Upper lobe of left lung (tissue), 6 donors: Measurements from ENCODE around the gene FKTN. TPM values are rescaled to one million over a fixed set of nuclear protein-coding genes. Genes with fewer than 3 reads are reported as not detected.
A peak's percentile ranks its signal among the peaks of the same experiment; 100 is the strongest.

Experiments
- ATAC-seq, 2 donors: fragments of 200-7000 bp; cut with Tn5 transposase; one replicate each; pipeline ENCODE4 v1.9.1; 2022; ENCODE audit warnings: mild to moderate bottlenecking in 2 of 2, moderate library complexity in 2 of 2; ENCODE audit not compliant: low FRiP score in 2 of 2
- DNase-seq, 2 donors: peaks; one replicate each; pipeline ENCODE4 v3.0.0-alpha.2; 2019 to 2020
- H3K27ac ChIP-seq, 4 donors: fragments of 200-600 bp; sonication (generic); one replicate each; pipeline ENCODE4 v1.5.1; 2016 to 2019
- H3K27me3 ChIP-seq, 4 donors: fragments of 200-600 bp; sonication (generic); one replicate each; pipeline ENCODE4 v1.5.1; 2017 to 2019
- H3K36me3 ChIP-seq, 4 donors: fragments of 200-600 bp; sonication (generic); one replicate each; pipeline ENCODE4 v1.5.1; 2016 to 2019
- H3K4me1 ChIP-seq, 4 donors: fragments of 200-600 bp; sonication (generic); one replicate each; pipeline ENCODE4 v1.5.1; 2018 to 2019
- H3K4me3 ChIP-seq, 4 donors: fragments of 200-600 bp; sonication (generic); one replicate each; pipeline ENCODE4 v1.5.1; 2017 to 2019; ENCODE audit warnings: mild to moderate bottlenecking in 2 of 4, moderate library complexity in 1 of 4
- H3K9me3 ChIP-seq, 4 donors: fragments of 200-600 bp; sonication (generic); one replicate each; pipeline ENCODE4 v1.5.1; 2018 to 2019
- EP300 ChIP-seq, 4 donors: sonication (generic); formaldehyde crosslinking; IDR thresholded peaks; one replicate each; pipeline ENCODE4 v1.5.1; 2017; ENCODE audit warnings: antibody characterized with exemption in 4 of 4, control low read depth in 2 of 4
- POLR2A ChIP-seq, 4 donors: fragments of 450-650 bp; IDR thresholded peaks; one replicate each; pipeline ENCODE4 v1.5.1; 2016 to 2017; ENCODE audit warnings: antibody characterized with exemption in 4 of 4, mild to moderate bottlenecking in 2 of 4
- POLR2AphosphoS5 ChIP-seq, 2 donors: sonication (generic); formaldehyde crosslinking; IDR thresholded peaks; one replicate each; pipeline ENCODE4 v1.5.1; 2017; ENCODE audit warnings: antibody characterized with exemption in 2 of 2
- WGBS, 2 donors: methylation state at CpG; one replicate each; pipeline ENCODE4 v1.1.5; 2017 to 2018; 5-methylcytosine and 5-hydroxymethylcytosine counted together
- total RNA-seq, 6 donors: library from RNA; depleted of rRNA in 4 of 6; stranded (reverse); fragments of >200 nt in 4 of 6; gene quantifications; one replicate each; pipeline versions ENCODE4 v1.1.0 to v1.2.1, GENCODE V29; 2016 to 2021
- TF ChIP-seq, protein P1 (sequence below), 6 experiments: fragments of 450-650 bp in 4 of 6; fragments of 200-600 bp in 2 of 6; sonication (generic) in 2 of 6; IDR thresholded peaks; one replicate each; pipeline ENCODE4 v1.5.1; 2016 to 2019; ENCODE audit warnings: antibody characterized with exemption in 6 of 6
- donor health status: DM: no; HTN: no; CAD: no; lungs with moderate emphysema.
- donor health status: DM: no; HTN: yes; CAD: no; lungs with severe emphysema.

The FKTN gene
- total RNA-seq, 6 donors from 2014 or later: 3.8 to 11.5 (median 8.3) TPM

DNA sequence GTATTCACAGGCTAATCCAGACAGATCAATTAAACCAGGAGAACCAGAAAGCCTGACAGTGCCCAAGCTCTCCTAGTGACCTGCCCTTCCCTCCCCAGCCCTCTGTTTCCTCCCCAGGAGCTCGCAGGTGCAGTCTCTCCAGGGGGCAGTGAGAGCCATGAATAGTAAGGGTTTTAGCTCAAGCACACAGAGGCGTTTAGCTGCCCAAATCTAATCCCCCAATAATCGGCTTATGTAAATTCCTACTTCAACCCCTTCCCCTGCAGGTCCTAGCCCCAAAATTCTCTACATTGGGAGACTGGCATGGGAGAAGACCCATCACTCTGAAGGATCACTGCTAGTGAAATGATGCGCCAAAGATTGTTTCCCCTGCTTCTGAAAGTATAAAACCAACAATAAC, 93.9 kb downstream of the FKTN start:
- Histone ChIP-seq H3K36me3 (no peaks in the 10 kb centered on the region), H3K9me3 (no peaks in the 10 kb centered on the region), H3K27ac (no peak overlapping the region), H3K4me1 (peaks cover 6 to 12% (median 10%) of the 10 kb centered on the region in 4 donors), H3K27me3 (peaks cover 0 to 7% (median 3%) of the 10 kb centered on the region in 4 donors), H3K4me3 (no peak overlapping the region)
- ATAC-seq: no peak
- TF ChIP-seq POLR2AphosphoS5 (IDR thresholded peaks at IDR 0.05) (no peak), POLR2A (IDR thresholded peaks at IDR 0.05) (no peak), EP300 (IDR thresholded peaks at IDR 0.05) (no peak)
- TF ChIP-seq, protein P1, sequence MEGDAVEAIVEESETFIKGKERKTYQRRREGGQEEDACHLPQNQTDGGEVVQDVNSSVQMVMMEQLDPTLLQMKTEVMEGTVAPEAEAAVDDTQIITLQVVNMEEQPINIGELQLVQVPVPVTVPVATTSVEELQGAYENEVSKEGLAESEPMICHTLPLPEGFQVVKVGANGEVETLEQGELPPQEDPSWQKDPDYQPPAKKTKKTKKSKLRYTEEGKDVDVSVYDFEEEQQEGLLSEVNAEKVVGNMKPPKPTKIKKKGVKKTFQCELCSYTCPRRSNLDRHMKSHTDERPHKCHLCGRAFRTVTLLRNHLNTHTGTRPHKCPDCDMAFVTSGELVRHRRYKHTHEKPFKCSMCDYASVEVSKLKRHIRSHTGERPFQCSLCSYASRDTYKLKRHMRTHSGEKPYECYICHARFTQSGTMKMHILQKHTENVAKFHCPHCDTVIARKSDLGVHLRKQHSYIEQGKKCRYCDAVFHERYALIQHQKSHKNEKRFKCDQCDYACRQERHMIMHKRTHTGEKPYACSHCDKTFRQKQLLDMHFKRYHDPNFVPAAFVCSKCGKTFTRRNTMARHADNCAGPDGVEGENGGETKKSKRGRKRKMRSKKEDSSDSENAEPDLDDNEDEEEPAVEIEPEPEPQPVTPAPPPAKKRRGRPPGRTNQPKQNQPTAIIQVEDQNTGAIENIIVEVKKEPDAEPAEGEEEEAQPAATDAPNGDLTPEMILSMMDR (IDR thresholded peaks at IDR 0.05): no peak
- 58 to 77% methylated on average over 4 of the region's 4 CpGs for WGBS, 2 donors
- no peak for DNase-seq

DNA sequence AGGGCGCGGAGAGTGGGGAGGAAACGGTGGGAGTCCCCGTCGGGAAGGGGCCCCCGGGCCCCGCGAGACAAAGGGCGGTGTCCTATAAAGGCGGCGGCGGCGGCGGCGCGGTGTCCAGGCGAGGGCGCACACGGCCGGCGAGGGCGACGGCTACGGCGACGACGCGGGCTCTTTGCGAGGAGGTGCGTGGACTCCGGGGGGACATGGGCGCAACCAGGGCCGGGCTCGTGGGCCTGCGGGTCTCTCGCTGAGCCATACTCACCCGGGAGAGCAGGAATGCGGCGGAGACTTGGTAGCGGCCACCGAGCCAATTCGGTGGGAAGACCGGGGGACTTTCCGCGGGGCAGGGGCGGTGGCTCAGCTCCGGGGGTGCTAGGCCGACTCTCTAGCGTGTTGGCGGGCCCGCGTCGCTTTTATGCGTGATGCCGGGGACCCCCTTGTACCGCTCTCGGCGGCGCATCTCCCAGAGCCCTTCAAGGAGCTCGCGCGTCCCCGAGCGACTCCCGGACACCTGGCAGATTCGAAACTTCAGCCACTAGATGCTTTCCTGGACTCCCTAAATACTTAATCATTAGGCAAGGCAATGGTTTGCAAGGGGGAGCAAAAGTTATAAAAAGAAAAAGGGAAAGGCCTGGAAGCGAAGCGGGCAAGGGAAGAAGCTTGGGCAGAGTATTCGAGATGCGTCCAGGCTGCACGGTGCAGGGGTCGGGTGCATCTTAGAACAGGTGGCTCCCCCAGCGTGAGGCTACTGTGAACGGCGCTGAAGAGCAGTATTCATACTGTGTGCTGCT, 98.4 kb downstream of the FKTN start:
- no peak overlapping the region for H3K27ac ChIP-seq
- peaks cover 0 to 11% (median 3%) of the 10 kb centered on the region in 4 donors for H3K27me3 ChIP-seq
- ATAC-seq (peak in 1 of 2 donors; percentile 54), DNase-seq (peak in 1 of 2 donors; percentile 88)
- peaks cover 9 to 15% (median 11%) of the 10 kb centered on the region in 4 donors for H3K4me1 ChIP-seq
- TF ChIP-seq EP300 (IDR thresholded peaks at IDR 0.05): no peak
- TF ChIP-seq, protein P1 (IDR thresholded peaks at IDR 0.05): no peak
- no peak for TF ChIP-seq POLR2AphosphoS5 (IDR thresholded peaks at IDR 0.05)
- TF ChIP-seq POLR2A (IDR thresholded peaks at IDR 0.05): no peak
- 2 to 5% methylated on average over 17 to 46 of the region's 75 CpGs for WGBS, 2 donors
- no peaks in the 10 kb centered on the region for H3K36me3 ChIP-seq
- peak overlapping the region in 3 of 4 donors; percentile 27 to 50 (median 49) for H3K4me3 ChIP-seq
- no peaks in the 10 kb centered on the region for H3K9me3 ChIP-seq

DNA sequence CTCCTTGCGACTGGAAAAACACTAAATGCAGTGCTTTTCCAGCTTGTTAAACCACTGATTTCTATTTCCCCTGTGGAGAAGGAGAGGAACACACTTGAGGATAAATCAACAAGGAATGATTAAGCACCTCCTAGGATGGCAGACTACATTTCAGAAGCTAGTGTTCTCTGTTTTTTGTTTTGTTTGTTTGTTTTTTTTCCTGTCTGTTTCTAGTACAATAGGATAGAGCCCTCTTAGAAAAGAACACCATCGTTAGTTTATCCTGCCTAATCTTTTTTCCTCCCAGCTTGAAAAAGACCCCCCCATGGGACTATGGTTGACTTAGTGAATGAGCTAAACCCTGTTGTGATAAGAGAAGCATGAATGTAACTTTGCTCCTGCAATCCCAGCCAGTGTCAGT, 100.4 kb downstream of the FKTN start:
- Histone ChIP-seq H3K27me3 (peaks cover 0 to 11% (median 3%) of the 10 kb centered on the region in 4 donors), H3K36me3 (no peaks in the 10 kb centered on the region), H3K9me3 (no peaks in the 10 kb centered on the region), H3K4me3 (no peak overlapping the region), H3K4me1 (peaks cover 9 to 15% (median 11%) of the 10 kb centered on the region in 4 donors), H3K27ac (no peak overlapping the region)
- WGBS, 2 donors: 62 to 79% methylated on average over 2 of the region's 2 CpGs
- DNase-seq: no peak
- ATAC-seq: no peak
- TF ChIP-seq EP300 (IDR thresholded peaks at IDR 0.05) (no peak), POLR2AphosphoS5 (IDR thresholded peaks at IDR 0.05) (no peak), POLR2A (IDR thresholded peaks at IDR 0.05) (no peak)
- TF ChIP-seq, protein P1 (IDR thresholded peaks at IDR 0.05): no peak

DNA sequence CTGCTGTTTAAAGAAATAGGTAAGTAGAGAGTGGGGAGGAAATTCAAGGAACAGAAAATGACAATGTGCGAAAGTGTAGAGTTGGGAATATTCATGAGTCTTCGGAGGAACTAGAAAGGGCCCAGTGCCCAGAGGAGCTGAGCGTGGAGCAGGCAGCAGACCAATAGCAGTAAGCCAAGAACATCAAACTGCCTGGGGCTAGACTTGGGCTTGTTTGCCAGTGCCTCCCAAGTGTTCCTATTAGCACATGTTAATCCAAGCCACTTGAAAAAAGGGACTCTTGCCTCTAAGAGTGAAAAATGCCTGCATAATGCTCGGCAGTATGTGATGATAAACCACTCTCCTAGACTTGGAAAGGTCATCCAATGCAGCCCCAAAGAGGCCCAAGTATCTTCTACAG, 103.1 kb downstream of the FKTN start:
- DNase-seq (no peak), ATAC-seq (no peak)
- Histone ChIP-seq H3K9me3 (no peaks in the 10 kb centered on the region), H3K36me3 (no peaks in the 10 kb centered on the region), H3K4me3 (no peak overlapping the region), H3K27ac (no peak overlapping the region), H3K27me3 (peaks cover 0 to 11% (median 2%) of the 10 kb centered on the region in 4 donors), H3K4me1 (peaks cover 9 to 11% (median 9%) of the 10 kb centered on the region in 4 donors)
- 84 to 87% methylated on average over 4 of the region's 4 CpGs for WGBS, 2 donors
- TF ChIP-seq POLR2A (IDR thresholded peaks at IDR 0.05) (no peak), EP300 (IDR thresholded peaks at IDR 0.05) (no peak), POLR2AphosphoS5 (IDR thresholded peaks at IDR 0.05) (no peak)
- TF ChIP-seq, protein P1 (IDR thresholded peaks at IDR 0.05): no peak
